Psoas muscle (tissue), 8 donors: ENCODE measurements around the gene SLC16A6. TPM values are rescaled to one million over a fixed set of nuclear protein-coding genes. Genes with fewer than 3 reads are reported as not detected.
"Not testable (repeated sequence)": the region's sequence is repeated elsewhere in the genome, so short reads cannot be mapped to it uniquely, and the experiment has no call there.

Source experiments
- ATAC-seq, 4 donors: fragments of 200-7000 bp; cut with Tn5 transposase; one replicate each; pipeline ENCODE4 v1.9.1; 2020; ENCODE audit warnings: moderate library complexity in 3 of 4, mild to moderate bottlenecking in 2 of 4
- DNase-seq, 2 donors: peaks; one replicate each; pipeline ENCODE4 v3.0.0-alpha.2; 2020
- H3K27ac ChIP-seq: fragments of 200-600 bp; one replicate; pipeline ENCODE4 v1.8.0; 2022
- H3K27me3 ChIP-seq, 3 donors: fragments of 200-600 bp in 1 of 3; one replicate each; pipeline versions ENCODE4 v1.6.1 to v1.8.0; 2013 to 2022; ENCODE audit warnings: low read length in 2 of 3, mild to moderate bottlenecking in 2 of 3, moderate library complexity in 1 of 3; ENCODE audit not compliant: insufficient read depth in 3 of 3
- H3K36me3 ChIP-seq, 2 donors: fragments of 200-600 bp in 1 of 2; one replicate each; pipeline versions ENCODE4 v1.6.1 to v1.8.0; 2013 to 2022; ENCODE audit warnings: low read depth in 1 of 2, mild to moderate bottlenecking in 1 of 2, moderate library complexity in 1 of 2; ENCODE audit not compliant: insufficient read depth in 1 of 2
- H3K4me1 ChIP-seq: fragments of 200-600 bp; one replicate; pipeline ENCODE4 v1.8.0; 2022
- H3K4me3 ChIP-seq: fragments of 200-600 bp; one replicate; pipeline ENCODE4 v1.8.0; 2022; ENCODE audit warnings: mild to moderate bottlenecking
- H3K9me3 ChIP-seq: fragments of 200-600 bp; one replicate; pipeline ENCODE4 v1.8.0; 2022
- WGBS, 3 donors: extraction: QIAGEN DNeasy Blood & Tissue Kit; methylation state at CpG; one replicate each; pipeline versions ENCODE4 v1.1.6 to v1.1.7; 2013; 5-methylcytosine and 5-hydroxymethylcytosine counted together
- intact Hi-C, 2 donors: fragments of 100-400 bp; cut with DNase I; formaldehyde crosslinking; loops; one replicate each; pipeline versions ENCODE4 v1.11.0 to v1.14.2; 2022
- polyA plus RNA-seq, 3 donors: library from polyadenylated mRNA; stranded (reverse); fragments of 200-250 nt; gene quantifications; one replicate each; pipeline ENCODE4 v1.2.3, GENCODE V29; 2013
- total RNA-seq, 4 donors: library from RNA; stranded (reverse); fragmentation: NEBNext Ultra II Directional in 2 of 4; extraction: Animal tissue kit (Norgen Biotek cat#: 25700) in 2 of 4; gene quantifications; one replicate each; pipeline versions ENCODE4 v1.2.1 to v1.2.4, GENCODE V29; 2021 to 2023
- TF ChIP-seq, protein P1 (sequence below): fragments of 200-600 bp; IDR thresholded peaks from one replicate; pipeline ENCODE4 v1.8.0; 2022; ENCODE audit warnings: antibody characterized with exemption
- donor health status: healthy with polysubstance abuse.
- donor health status: DM: no; HTN: no; CAD: no; lungs with moderate emphysema.
- donor health status: Bipolar disorder and iron deficiency.
- donor health status: healthy.
- donor health status: DM: yes; HTN: yes; CAD: no.
- donor health status: DM: no; HTN: no; CAD: no.
- donor health status: DM: no; HTN: no; CAD: no.
- donor health status: DM: yes; HTN: yes; CAD: no.

The SLC16A6 gene
- total and polyA plus RNA-seq, 7 donors: 0.75 to 47.7 (median 5.1) TPM

DNA sequence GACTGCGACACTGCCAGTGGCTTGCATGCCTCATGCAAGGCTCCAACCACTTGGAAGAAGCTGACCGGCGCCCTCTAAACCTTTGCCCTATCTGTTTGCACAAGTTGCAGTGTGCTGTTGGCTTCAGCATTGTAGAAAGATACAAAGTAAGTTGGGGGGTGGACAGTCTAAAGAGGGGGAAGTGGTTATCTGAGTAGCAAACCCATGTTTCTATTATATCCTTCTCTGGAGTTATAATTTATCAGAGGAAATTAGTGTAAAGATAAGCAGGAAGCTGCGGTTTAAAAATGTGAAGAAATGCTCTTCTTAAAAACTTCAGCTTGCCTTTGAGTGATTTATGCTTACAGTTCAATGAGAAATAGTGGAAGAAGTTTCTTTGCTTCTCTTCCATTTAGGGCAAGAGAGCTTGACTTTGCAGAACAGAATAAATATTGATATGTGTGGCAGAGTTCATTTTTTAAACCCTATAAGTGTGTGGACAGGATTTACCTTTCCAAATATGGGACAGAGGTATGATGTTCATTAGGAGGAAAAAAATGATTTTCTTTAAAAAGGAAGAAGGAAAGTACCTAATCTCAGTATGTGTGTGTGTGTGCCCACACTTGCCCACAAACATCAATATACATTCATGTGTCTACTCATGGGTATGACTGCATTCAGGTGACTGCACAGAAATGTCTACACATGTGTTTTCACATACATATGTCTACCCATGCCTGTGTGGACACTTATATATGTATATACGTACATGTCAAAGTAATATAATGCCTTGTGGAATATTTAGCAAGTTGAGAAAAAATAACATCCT is 35.0 kb downstream of the SLC16A6 start:
- TF ChIP-seq, protein P1, sequence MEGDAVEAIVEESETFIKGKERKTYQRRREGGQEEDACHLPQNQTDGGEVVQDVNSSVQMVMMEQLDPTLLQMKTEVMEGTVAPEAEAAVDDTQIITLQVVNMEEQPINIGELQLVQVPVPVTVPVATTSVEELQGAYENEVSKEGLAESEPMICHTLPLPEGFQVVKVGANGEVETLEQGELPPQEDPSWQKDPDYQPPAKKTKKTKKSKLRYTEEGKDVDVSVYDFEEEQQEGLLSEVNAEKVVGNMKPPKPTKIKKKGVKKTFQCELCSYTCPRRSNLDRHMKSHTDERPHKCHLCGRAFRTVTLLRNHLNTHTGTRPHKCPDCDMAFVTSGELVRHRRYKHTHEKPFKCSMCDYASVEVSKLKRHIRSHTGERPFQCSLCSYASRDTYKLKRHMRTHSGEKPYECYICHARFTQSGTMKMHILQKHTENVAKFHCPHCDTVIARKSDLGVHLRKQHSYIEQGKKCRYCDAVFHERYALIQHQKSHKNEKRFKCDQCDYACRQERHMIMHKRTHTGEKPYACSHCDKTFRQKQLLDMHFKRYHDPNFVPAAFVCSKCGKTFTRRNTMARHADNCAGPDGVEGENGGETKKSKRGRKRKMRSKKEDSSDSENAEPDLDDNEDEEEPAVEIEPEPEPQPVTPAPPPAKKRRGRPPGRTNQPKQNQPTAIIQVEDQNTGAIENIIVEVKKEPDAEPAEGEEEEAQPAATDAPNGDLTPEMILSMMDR: no peak
- intact Hi-C loops: no loop called here
- Histone ChIP-seq H3K4me1 (peaks cover 6% of the 10 kb centered on the region), H3K9me3 (no peaks in the 10 kb centered on the region), H3K27me3 (no peaks in the 10 kb centered on the region), H3K4me3 (no peak overlapping the region), H3K36me3 (peaks cover 5 to 65% of the 10 kb centered on the region in 2 donors), H3K27ac (no peak overlapping the region)
- ATAC-seq: no peak
- 84 to 92% (median 91%) methylated on average over 5 of the region's 5 CpGs for WGBS, 3 donors
- no peak for DNase-seq

DNA sequence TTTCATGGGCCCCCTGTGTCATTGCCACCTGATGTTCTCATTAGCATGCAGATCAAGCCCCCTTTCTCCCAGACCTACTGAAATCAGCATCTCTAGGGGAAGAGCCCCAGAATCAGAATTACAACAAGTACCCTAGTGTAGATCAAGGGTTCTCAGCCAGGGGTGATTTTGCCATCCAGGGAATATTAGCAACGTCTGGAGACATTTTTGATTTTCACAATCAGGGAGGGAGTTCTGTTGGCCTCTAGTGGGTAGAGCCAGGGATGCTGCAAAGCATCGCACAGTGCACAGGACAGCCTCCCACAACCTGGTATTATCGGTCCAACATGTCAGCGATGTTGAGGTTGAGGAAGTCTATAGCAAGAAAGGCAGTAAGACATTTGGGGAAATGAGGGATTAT is 35.8 kb downstream of the SLC16A6 start:
- Histone ChIP-seq H3K4me1 (peaks cover 6% of the 10 kb centered on the region), H3K36me3 (peaks cover 5 to 73% of the 10 kb centered on the region in 2 donors), H3K27ac (no peak overlapping the region), H3K4me3 (no peak overlapping the region), H3K9me3 (no peaks in the 10 kb centered on the region), H3K27me3 (no peaks in the 10 kb centered on the region)
- no peak for ATAC-seq
- WGBS, 3 donors: 80 to 84% (median 82%) methylated on average over 4 of the region's 4 CpGs
- TF ChIP-seq, protein P1: no peak
- DNase-seq: no peak
- intact Hi-C loops: no loop called here

DNA sequence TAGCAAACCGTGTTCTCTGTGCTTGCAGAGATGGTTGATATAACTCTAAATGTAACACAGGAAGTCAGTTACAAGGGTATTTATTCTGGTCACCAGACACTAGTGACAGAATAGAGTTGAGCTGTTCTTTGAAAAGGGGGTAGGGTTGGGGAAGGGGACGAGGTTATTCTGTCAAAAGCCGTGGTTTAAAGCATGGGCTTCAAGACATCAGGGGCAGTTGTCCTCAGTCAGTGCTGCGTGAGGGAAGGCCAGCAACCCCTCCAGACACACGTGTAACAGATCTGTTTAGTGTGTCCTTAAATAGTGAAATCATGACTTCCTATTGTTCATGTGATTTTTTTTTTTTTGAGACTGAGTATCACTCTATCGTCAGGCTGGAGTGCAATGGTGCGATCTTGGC is 37.5 kb downstream of the SLC16A6 start:
- DNase-seq, H3K27ac ChIP-seq, H3K4me3 ChIP-seq, H3K9me3 ChIP-seq, H3K27me3 ChIP-seq, ATAC-seq, intact Hi-C loops: not testable (repeated sequence)
- Histone ChIP-seq H3K36me3 (peaks cover 5 to 74% of the 10 kb centered on the region in 2 donors), H3K4me1 (peaks cover 14% of the 10 kb centered on the region)
- 88 to 90% (median 89%) methylated on average over 7 of the region's 7 CpGs for WGBS, 3 donors

DNA sequence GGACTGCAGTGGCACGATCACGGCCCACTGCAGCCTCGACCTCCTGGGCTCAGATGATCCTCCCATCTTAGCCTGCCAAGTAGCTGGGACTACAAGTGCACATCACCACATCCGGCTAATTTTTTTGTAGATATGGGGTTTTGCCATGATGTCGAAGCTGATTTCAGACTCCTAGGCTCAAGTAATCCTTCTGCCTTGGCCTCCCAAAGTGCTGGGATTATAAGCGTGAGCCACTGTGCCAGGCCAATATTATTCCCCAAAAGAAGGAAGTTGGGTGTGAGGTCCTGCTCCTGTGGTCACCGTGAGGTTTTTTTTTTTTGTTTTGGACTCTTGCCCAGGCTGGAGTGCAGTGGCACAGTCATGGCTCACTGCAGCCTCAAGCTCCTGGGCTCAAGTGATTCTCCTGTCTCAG is 41.6 kb downstream of the SLC16A6 start:
- peak overlapping the region; percentile 85 for H3K4me3 ChIP-seq

DNA sequence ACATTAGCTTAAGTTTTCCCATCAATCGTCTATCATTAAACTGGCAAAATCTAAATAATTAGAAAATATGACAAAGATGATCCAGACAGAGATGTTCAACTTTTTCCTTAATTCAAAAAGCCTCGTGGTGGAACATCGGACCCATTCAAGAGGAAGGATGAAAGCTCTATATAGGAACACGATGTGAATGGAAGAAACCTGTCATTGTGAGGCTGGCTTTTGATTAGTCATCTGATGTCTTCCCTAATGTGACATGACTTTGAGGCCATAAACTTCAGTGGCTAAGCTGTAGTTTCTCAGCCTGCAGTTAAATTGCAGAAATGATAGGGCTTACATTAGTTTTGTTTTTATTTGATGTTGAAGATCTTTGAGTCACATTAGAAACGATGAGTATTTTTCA is 42.0 kb downstream of the SLC16A6 start:
- peak overlapping the region; percentile 94 for H3K27ac ChIP-seq
- no peaks in the 10 kb centered on the region for H3K9me3 ChIP-seq
- intact Hi-C loops: loop anchor here in 1 of 2 donors (5.0 kb wide), 1 partner anchor 42 kb away; no protein-coding TSS in a partner anchor
- H3K4me3 ChIP-seq: peak overlapping the region; percentile 85
- H3K36me3 ChIP-seq: peaks cover 0 to 38% of the 10 kb centered on the region in 2 donors
- TF ChIP-seq, protein P1: no peak
- ATAC-seq (no peak), DNase-seq (no peak)
- peaks cover 15% of the 10 kb centered on the region for H3K4me1 ChIP-seq
- H3K27me3 ChIP-seq: no peaks in the 10 kb centered on the region
- WGBS, 3 donors: 58 to 66% (median 59%) methylated on average over 5 of the region's 5 CpGs

More for the DNA sequence above, 41.6 kb downstream of the SLC16A6 start:
- Histone ChIP-seq H3K27me3 (no peaks in the 10 kb centered on the region), H3K36me3 (peaks cover 3 to 43% of the 10 kb centered on the region in 2 donors), H3K9me3 (no peaks in the 10 kb centered on the region), H3K27ac (peak overlapping the region; percentile 94), H3K4me1 (peaks cover 15% of the 10 kb centered on the region)
- DNase-seq: no peak
- WGBS, 3 donors: 51 to 66% (median 60%) methylated on average over 7 of the region's 7 CpGs
- ATAC-seq: no peak
- TF ChIP-seq, protein P1: no peak
- intact Hi-C loops: loop anchor here in 1 of 2 donors (5.0 kb wide), 1 partner anchor 42 kb away; no protein-coding TSS in a partner anchor
